LNCAP (cell line): ENCODE data around the gene FXR1.

Source experiments
- TF ChIP-seq, protein P1 (sequence below): fragments of 450-650 bp; IDR thresholded peaks from 2 replicates; pipeline ENCODE4 v1.5.1; 2017; ENCODE audit warnings: mild to moderate bottlenecking

Gene FXR1

DNA sequence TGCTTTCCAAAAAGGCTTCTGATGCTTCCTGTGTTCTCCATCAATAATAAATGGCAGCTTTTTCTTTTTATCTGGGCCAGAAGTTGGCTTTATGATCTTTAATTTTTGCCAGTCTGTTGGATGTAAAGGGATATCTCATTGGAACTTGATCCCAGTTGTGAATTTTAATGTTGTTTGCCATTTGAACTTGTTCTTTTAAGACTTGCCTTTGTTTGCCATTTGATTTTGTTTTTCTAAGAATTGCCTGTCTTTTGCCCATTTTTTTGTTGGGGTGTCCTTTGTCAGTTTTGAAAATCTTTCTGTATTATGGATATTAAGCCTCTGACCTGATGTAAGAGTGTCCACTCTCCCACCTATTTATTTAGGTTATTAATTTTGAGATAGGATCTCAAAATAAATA is 9.8 kb downstream of the FXR1 start:
- TF ChIP-seq, protein P1, sequence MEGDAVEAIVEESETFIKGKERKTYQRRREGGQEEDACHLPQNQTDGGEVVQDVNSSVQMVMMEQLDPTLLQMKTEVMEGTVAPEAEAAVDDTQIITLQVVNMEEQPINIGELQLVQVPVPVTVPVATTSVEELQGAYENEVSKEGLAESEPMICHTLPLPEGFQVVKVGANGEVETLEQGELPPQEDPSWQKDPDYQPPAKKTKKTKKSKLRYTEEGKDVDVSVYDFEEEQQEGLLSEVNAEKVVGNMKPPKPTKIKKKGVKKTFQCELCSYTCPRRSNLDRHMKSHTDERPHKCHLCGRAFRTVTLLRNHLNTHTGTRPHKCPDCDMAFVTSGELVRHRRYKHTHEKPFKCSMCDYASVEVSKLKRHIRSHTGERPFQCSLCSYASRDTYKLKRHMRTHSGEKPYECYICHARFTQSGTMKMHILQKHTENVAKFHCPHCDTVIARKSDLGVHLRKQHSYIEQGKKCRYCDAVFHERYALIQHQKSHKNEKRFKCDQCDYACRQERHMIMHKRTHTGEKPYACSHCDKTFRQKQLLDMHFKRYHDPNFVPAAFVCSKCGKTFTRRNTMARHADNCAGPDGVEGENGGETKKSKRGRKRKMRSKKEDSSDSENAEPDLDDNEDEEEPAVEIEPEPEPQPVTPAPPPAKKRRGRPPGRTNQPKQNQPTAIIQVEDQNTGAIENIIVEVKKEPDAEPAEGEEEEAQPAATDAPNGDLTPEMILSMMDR, result no peak

DNA sequence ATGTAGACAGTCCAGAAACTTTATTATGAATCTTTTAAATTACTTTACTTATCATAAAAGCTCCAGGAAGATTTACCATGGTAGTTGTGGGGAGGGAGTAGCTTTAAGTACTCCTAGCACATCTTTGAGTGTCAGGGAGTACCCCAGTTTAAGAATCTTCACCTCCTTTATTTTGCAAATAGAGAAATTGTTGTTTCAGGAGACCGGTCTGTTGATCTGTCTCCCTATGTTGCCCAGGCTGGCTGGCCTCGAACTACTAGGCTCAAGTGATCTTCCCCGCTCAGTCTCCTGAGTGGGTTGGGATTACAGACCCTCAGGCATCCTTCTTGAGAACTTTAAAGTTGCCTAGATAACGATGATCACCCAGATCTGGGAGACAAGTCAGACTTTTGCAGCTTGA is 11.1 kb downstream of the FXR1 start:
- TF ChIP-seq, protein P1, result no peak

GRCh38 chr3:180926526-180926925 is 14.1 kb downstream of the FXR1 start:
- TF ChIP-seq, protein P1, result no peak

GRCh38 chr3:180929376-180929775 is 16.9 kb downstream of the FXR1 start:
- TF ChIP-seq, protein P1, result no peak

- TF ChIP-seq, protein P1, result no peak
Measured at GRCh38 chr3:180930526-180930925, 18.1 kb downstream of the FXR1 start.

- TF ChIP-seq, protein P1, result no peak
Measured at GRCh38 chr3:180932819-180933218, 20.3 kb downstream of the FXR1 start.

GRCh38 chr3:180934638-180935037 is 22.2 kb downstream of the FXR1 start:
- TF ChIP-seq, protein P1, result no peak

- TF ChIP-seq, protein P1, result no peak
Measured at GRCh38 chr3:180940826-180941225, 28.4 kb downstream of the FXR1 start.
